ENCODE measurements around the gene ABCG1.

The ABCG1 gene

DNA sequence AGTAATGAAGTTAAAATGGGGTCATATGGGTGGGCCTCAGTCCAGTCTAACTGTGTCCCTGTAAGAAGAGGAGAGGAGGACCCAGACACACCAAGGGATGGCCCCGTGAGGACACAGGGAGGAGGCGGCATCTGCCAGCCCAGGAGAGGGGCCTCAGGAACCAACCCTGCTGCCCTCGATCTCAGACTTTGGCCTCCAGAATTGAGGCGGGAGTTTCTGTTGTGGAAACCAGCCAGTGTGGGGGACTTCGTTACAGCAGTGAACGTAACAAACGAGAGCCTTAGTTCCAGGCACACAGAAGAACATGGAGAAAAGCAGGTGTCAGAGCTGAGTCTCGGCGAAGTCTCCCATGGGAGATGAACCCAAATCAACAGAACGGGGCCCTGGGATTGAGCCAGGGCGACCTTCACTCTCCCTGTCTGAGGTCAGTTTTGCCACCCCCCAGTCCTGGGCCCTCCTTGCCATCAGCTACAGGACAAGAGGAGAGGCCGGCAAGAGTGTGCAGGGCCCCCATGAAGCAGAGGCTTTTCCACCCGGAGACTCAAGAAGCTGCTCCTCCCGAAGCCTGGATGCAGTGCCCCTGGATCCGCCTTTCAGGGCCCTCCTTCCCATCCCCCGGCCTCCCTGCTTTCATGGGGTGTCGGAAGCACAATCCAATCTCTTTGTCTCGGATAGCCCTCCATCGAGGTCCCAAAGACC lies 59.7 kb downstream of the ABCG1 start:
- DNase-seq = no peak
- H3K9me3 ChIP-seq = no peaks in the 10 kb centered on the region
- H3K4me1 ChIP-seq = no peaks in the 10 kb centered on the region
- no peak overlapping the region for H3K4me3 ChIP-seq (ENCODE audit: low read depth, low read length)
- TF ChIP-seq, protein P1, sequence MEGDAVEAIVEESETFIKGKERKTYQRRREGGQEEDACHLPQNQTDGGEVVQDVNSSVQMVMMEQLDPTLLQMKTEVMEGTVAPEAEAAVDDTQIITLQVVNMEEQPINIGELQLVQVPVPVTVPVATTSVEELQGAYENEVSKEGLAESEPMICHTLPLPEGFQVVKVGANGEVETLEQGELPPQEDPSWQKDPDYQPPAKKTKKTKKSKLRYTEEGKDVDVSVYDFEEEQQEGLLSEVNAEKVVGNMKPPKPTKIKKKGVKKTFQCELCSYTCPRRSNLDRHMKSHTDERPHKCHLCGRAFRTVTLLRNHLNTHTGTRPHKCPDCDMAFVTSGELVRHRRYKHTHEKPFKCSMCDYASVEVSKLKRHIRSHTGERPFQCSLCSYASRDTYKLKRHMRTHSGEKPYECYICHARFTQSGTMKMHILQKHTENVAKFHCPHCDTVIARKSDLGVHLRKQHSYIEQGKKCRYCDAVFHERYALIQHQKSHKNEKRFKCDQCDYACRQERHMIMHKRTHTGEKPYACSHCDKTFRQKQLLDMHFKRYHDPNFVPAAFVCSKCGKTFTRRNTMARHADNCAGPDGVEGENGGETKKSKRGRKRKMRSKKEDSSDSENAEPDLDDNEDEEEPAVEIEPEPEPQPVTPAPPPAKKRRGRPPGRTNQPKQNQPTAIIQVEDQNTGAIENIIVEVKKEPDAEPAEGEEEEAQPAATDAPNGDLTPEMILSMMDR (IDR thresholded peaks at IDR 0.05; ENCODE audit: low read depth, low read length) = no peak
- H3K36me3 ChIP-seq = no peaks in the 10 kb centered on the region
- H3K27me3 ChIP-seq = no peaks in the 10 kb centered on the region

GRCh38 chr21:42279341-42279871 lies 60.5 kb downstream of the ABCG1 start:
- no peak overlapping the region for H3K4me3 ChIP-seq (ENCODE audit: low read depth, low read length)
- TF ChIP-seq, protein P1 (IDR thresholded peaks at IDR 0.05; ENCODE audit: low read depth, low read length) = no peak
- H3K27me3 ChIP-seq = no peaks in the 10 kb centered on the region

DNA sequence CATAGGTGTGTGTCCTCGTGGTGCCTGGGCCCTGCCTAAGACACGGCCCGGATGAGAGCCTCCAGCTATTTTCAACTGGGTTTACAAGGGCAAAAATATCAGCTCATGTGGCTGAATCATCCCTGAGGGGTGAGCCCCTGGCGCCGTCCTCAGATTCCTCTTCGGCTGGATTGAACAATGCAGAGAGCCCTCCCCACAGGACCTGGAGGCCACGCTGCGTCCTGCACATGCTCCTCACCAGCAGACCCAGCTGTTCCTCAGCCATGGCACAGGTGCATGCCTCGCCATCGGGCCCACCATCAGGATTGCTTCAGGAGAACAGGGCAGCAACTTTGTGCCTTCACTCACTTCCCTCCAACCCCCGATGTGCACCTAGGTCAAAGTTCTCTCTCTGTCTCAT lies 60.9 kb downstream of the ABCG1 start:
- Histone ChIP-seq H3K4me3 (ENCODE audit: low read depth, low read length) (no peak overlapping the region), H3K9me3 (no peaks in the 10 kb centered on the region), H3K36me3 (no peaks in the 10 kb centered on the region), H3K27me3 (no peaks in the 10 kb centered on the region), H3K4me1 (no peaks in the 10 kb centered on the region)
- TF ChIP-seq, protein P1 (IDR thresholded peaks at IDR 0.05; ENCODE audit: low read depth, low read length) = no peak
- no peak for DNase-seq

More at GRCh38 chr21:42279341-42279871, 60.5 kb downstream of the ABCG1 start:
- H3K9me3 ChIP-seq = no peaks in the 10 kb centered on the region
- H3K4me1 ChIP-seq = no peaks in the 10 kb centered on the region
- DNase-seq = no peak
- no peaks in the 10 kb centered on the region for H3K36me3 ChIP-seq

GRCh38 chr21:42280356-42281180 lies 61.6 kb downstream of the ABCG1 start:
- H3K36me3 ChIP-seq = no peaks in the 10 kb centered on the region
- no peaks in the 10 kb centered on the region for H3K27me3 ChIP-seq
- DNase-seq = no peak
- no peaks in the 10 kb centered on the region for H3K4me1 ChIP-seq
- TF ChIP-seq, protein P1 (IDR thresholded peaks at IDR 0.05; ENCODE audit: low read depth, low read length) = no peak
- H3K4me3 ChIP-seq (ENCODE audit: low read depth, low read length) = no peak overlapping the region
- H3K9me3 ChIP-seq = no peaks in the 10 kb centered on the region

DNA sequence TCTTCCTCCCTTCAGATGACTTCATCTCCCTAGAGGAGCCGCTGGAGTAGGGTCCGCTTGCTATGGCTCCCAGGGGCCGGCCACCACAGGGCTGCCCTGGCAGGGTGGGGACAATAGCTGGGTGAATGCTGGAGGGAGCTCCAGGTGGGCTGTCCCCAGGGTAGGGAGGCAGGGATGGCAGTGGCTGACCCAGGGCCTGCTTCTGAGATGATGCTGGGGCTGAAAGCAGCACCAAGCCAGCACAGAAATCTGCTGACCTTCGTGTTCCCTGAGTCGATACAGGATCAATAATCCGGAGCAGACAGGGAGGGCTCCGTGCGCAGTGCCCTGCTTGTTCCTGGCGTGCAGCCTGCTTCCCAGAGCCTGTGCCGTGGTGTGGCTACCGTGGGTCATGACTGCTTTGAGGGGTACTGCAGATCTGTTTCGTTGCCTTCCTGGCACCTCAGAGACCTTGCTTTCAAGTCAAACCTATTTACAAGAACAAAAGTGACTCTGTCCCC lies 62.3 kb downstream of the ABCG1 start:
- H3K4me3 ChIP-seq (ENCODE audit: low read depth, low read length) = no peak overlapping the region
- peaks cover 2% of the 10 kb centered on the region; the same call in 1 of the 2 replicates for H3K36me3 ChIP-seq
- H3K9me3 ChIP-seq = no peaks in the 10 kb centered on the region
- TF ChIP-seq, protein P1 (IDR thresholded peaks at IDR 0.05; ENCODE audit: low read depth, low read length) = no peak
- H3K27me3 ChIP-seq = no peaks in the 10 kb centered on the region
- no peaks in the 10 kb centered on the region for H3K4me1 ChIP-seq
- DNase-seq = no peak

Measured in BE2C (cell line).